H1 (cell line): ENCODE data around the gene COQ8B. TPM values are rescaled to one million over a fixed set of nuclear protein-coding genes. Genes with fewer than 3 reads are reported as not detected.
A peak's percentile ranks its signal among the peaks of the same experiment; 100 is the strongest.

ENCODE experiments used
- CTCF ChIA-PET: fragments of 300-600 bp; sonication (Branson Sonifier 250); formaldehyde crosslinking; loops from one replicate; lab custom pipeline; 2021; ENCODE audit not compliant: partially characterized antibody; lab: Charles Lee
- POLR2A ChIA-PET: fragments of 300-600 bp; sonication (Branson Sonifier 250); formaldehyde crosslinking; loops from one replicate; lab custom pipeline; 2021; ENCODE audit warnings: inconsistent platforms; ENCODE audit not compliant: partially characterized antibody; lab: Charles Lee
- DNase-seq, 2 experiments: peaks; one replicate each; pipeline versions ENCODE4 v3.0.0 to v3.0.0-alpha.2; 2010 to 2022; ENCODE audit warnings: low spot score in 2 of 2, low read depth in 1 of 2, mixed read lengths in 1 of 2
- FAIRE-seq: peaks from 2 replicates; lab custom pipeline; 2011; peaks lifted over from hg19 to GRCh38; lab: Jason Lieb, UNC
- H2AFZ ChIP-seq: 2 replicates; pipeline ENCODE4 v1.8.1; 2012; ENCODE audit warnings: low read length, inconsistent platforms
- H2AK5ac ChIP-seq: 2 replicates; pipeline ENCODE4 v1.6.1; 2013; ENCODE audit warnings: low read depth, low read length
- H2BK120ac ChIP-seq: replicated peaks from 2 replicates; pipeline ENCODE3; 2013; ENCODE audit warnings: low read depth, low read length, inconsistent platforms
- H2BK12ac ChIP-seq: 2 replicates; pipeline ENCODE4 v1.6.1; 2013; ENCODE audit warnings: low read depth, low read length
- H2BK15ac ChIP-seq: 2 replicates; pipeline ENCODE4 v1.6.1; 2013; ENCODE audit warnings: low read length
- H2BK20ac ChIP-seq: 2 replicates; pipeline ENCODE4 v1.6.1; 2013; ENCODE audit warnings: low read length
- H2BK5ac ChIP-seq: 2 replicates; pipeline ENCODE4 v1.6.1; 2013; ENCODE audit warnings: low read depth, low read length
- H3K14ac ChIP-seq: 2 replicates; pipeline ENCODE4 v1.6.1; 2013; ENCODE audit warnings: inconsistent platforms; ENCODE audit not compliant: insufficient read length
- H3K18ac ChIP-seq: 2 replicates; pipeline ENCODE4 v1.6.1; 2013; ENCODE audit warnings: low read length; ENCODE audit errors: extremely low read depth
- H3K23ac ChIP-seq: 2 replicates; pipeline ENCODE4 v1.6.1; 2013; ENCODE audit warnings: inconsistent platforms; ENCODE audit not compliant: insufficient read length
- H3K23me2 ChIP-seq: 2 replicates; pipeline ENCODE4 v1.6.1; 2013; ENCODE audit warnings: low read depth, low read length
- H3K27ac ChIP-seq: 2 replicates; pipeline ENCODE4 v1.6.1; 2011; ENCODE audit warnings: low read depth, low read length, inconsistent platforms
- H3K27me3 ChIP-seq, 4 experiments: replicated peaks in 1 of 4; 1 replicate in 1 of 4; 2 replicates in 3 of 4; pipeline versions ENCODE4 v1.6.1 to v1.8.1; 2011 to 2013; ENCODE audit warnings: low read length in 3 of 4, mild to moderate bottlenecking in 3 of 4, inconsistent platforms in 2 of 4, mixed read lengths in 2 of 4, moderate library complexity in 1 of 4; ENCODE audit not compliant: control insufficient read depth in 3 of 4, insufficient read depth in 3 of 4; ENCODE audit errors: extremely low read depth in 1 of 4
- H3K36me3 ChIP-seq, 4 experiments: 2 replicates each; pipeline versions ENCODE4 v1.6.1 to v1.8.1; 2011 to 2013; ENCODE audit warnings: mild to moderate bottlenecking in 4 of 4, low read length in 3 of 4, moderate library complexity in 2 of 4, control low read depth in 1 of 4, inconsistent platforms in 1 of 4; ENCODE audit not compliant: insufficient read depth in 4 of 4, control insufficient read depth in 2 of 4
- H3K4ac ChIP-seq: replicated peaks from 2 replicates; pipeline ENCODE3; 2013; ENCODE audit warnings: low read length, low read depth, mixed read lengths, inconsistent platforms; ENCODE audit not compliant: insufficient read length
- H3K4me1 ChIP-seq, 4 experiments: replicated peaks in 1 of 4; 1 replicate in 1 of 4; 2 replicates in 3 of 4; pipeline versions ENCODE4 v1.6.1 to v1.8.1; 2011 to 2013; ENCODE audit warnings: low read length in 3 of 4, inconsistent platforms in 2 of 4, mixed read lengths in 1 of 4; ENCODE audit not compliant: insufficient read depth in 4 of 4, control insufficient read depth in 3 of 4
- H3K4me2 ChIP-seq, 2 experiments: 2 replicates each; pipeline versions ENCODE4 v1.6.1 to v1.8.1; 2011 to 2013; ENCODE audit warnings: low read depth in 2 of 2, low read length in 2 of 2, control low read depth in 1 of 2, inconsistent platforms in 1 of 2, mild to moderate bottlenecking in 1 of 2; ENCODE audit not compliant: insufficient read depth in 1 of 2
- H3K4me3 ChIP-seq, 4 experiments: fragments of 200-600, 300-600 bp in 1 of 4; sonication (generic), shearing (Covaris generic), sonication (Bioruptor Twin) in 1 of 4; 2 replicates each; pipeline versions ENCODE4 v1.5.1 to v1.8.1; 2011 to 2016; ENCODE audit warnings: low read length in 4 of 4, low read depth in 3 of 4, control low read depth in 2 of 4, inconsistent platforms in 2 of 4, mild to moderate bottlenecking in 2 of 4, mixed read lengths in 1 of 4, moderate library complexity in 1 of 4; ENCODE audit not compliant: insufficient read depth in 2 of 4; ENCODE audit errors: extremely low read depth in 1 of 4
- H3K56ac ChIP-seq: replicated peaks from 2 replicates; pipeline ENCODE3; 2013; ENCODE audit warnings: low read depth, mild to moderate bottlenecking, mixed read lengths, low read length, inconsistent platforms; ENCODE audit not compliant: insufficient read length
- H3K79me1 ChIP-seq: 2 replicates; pipeline ENCODE4 v1.6.1; 2013; ENCODE audit warnings: low read depth, low read length, control low read depth
- H3K79me2 ChIP-seq, 2 experiments: 2 replicates each; pipeline versions ENCODE4 v1.6.1 to v1.8.1; 2012 to 2013; ENCODE audit warnings: low read length in 2 of 2, mild to moderate bottlenecking in 2 of 2, inconsistent platforms in 1 of 2; ENCODE audit not compliant: insufficient read depth in 2 of 2, control insufficient read depth in 1 of 2
- H3K9ac ChIP-seq, 4 experiments: replicated peaks in 1 of 4; 1 replicate in 1 of 4; 2 replicates in 3 of 4; pipeline versions ENCODE4 v1.6.1 to v1.8.1; 2011 to 2013; ENCODE audit warnings: low read depth in 3 of 4, low read length in 3 of 4, control low read depth in 2 of 4, mild to moderate bottlenecking in 2 of 4, moderate library complexity in 2 of 4, inconsistent platforms in 1 of 4; ENCODE audit errors: extremely low read depth in 1 of 4
- H3K9me3 ChIP-seq, 2 experiments: 2 replicates each; pipeline versions ENCODE4 v1.6.1 to v1.8.1; 2012 to 2013; ENCODE audit warnings: mild to moderate bottlenecking in 2 of 2, moderate library complexity in 2 of 2, control low read depth in 1 of 2, inconsistent platforms in 1 of 2, low read depth in 1 of 2, low read length in 1 of 2, mixed read lengths in 1 of 2; ENCODE audit not compliant: insufficient read depth in 2 of 2
- H4K20me1 ChIP-seq, 2 experiments: replicated peaks in 1 of 2; 2 replicates each; pipeline versions ENCODE3 to v1.8.1; 2011 to 2013; ENCODE audit warnings: inconsistent platforms in 2 of 2, low read length in 2 of 2, mild to moderate bottlenecking in 1 of 2; ENCODE audit not compliant: insufficient read depth in 2 of 2, control insufficient read depth in 1 of 2
- H4K5ac ChIP-seq: 2 replicates; pipeline ENCODE4 v1.6.1; 2013; ENCODE audit warnings: low read length, low read depth, mixed read lengths, inconsistent platforms; ENCODE audit not compliant: insufficient read length
- H4K8ac ChIP-seq: 2 replicates; pipeline ENCODE4 v1.8.0; 2013; ENCODE audit warnings: mild to moderate bottlenecking, moderate library complexity, low read length, inconsistent platforms; ENCODE audit not compliant: insufficient read depth; ENCODE audit errors: extremely low read depth
- H4K91ac ChIP-seq: replicated peaks from 2 replicates; pipeline ENCODE3; 2013; ENCODE audit warnings: low read length, mixed read lengths, inconsistent platforms; ENCODE audit not compliant: insufficient read length
- BACH1 ChIP-seq: IDR thresholded peaks from 2 replicates; pipeline ENCODE4 v1.6.1; 2012; ENCODE audit warnings: low read length, improper control_type of control experiment
- CBX8 ChIP-seq: fragments of 300-800, 300-1000 bp; sonication (generic); IDR thresholded peaks from 2 replicates; pipeline ENCODE4 v1.7.1; 2016; ENCODE audit warnings: low read depth, low read length, borderline replicate concordance
- CHD2 ChIP-seq: IDR thresholded peaks from 2 replicates; pipeline ENCODE4 v1.6.1; 2012; ENCODE audit warnings: low read length, improper control_type of control experiment
- HDAC2 ChIP-seq, 2 experiments: fragments of 300-600 bp in 1 of 2; sonication (generic) in 1 of 2; IDR thresholded peaks; 2 replicates each; pipeline ENCODE4 v1.6.1; 2011 to 2012; ENCODE audit warnings: low read depth in 2 of 2, low read length in 2 of 2, mild to moderate bottlenecking in 2 of 2, moderate library complexity in 2 of 2, borderline replicate concordance in 1 of 2, inconsistent platforms in 1 of 2
- MAFK ChIP-seq: IDR thresholded peaks from 2 replicates; pipeline ENCODE4 v1.6.1; 2012; ENCODE audit warnings: low read depth, mild to moderate bottlenecking, improper control_type of control experiment, low read length
- POLR2A ChIP-seq, 2 experiments: IDR thresholded peaks; 1 replicate in 1 of 2; 2 replicates in 1 of 2; pipeline ENCODE4 v1.6.1; 2011; ENCODE audit warnings: low read depth in 2 of 2, low read length in 2 of 2, mild to moderate bottlenecking in 2 of 2; ENCODE audit errors: control extremely low read depth in 1 of 2
- POLR2AphosphoS5 ChIP-seq: IDR thresholded peaks from 2 replicates; pipeline ENCODE4 v1.6.1; 2011; ENCODE audit warnings: low read depth, low read length
- SIN3A ChIP-seq, 2 experiments: IDR thresholded peaks in 1 of 2; conservative IDR thresholded peaks in 1 of 2; 2 replicates each; pipeline ENCODE4 v1.6.1; 2011 to 2012; ENCODE audit warnings: low read length in 2 of 2, improper control_type of control experiment in 1 of 2, low read depth in 1 of 2, mild to moderate bottlenecking in 1 of 2
- WGBS, 2 experiments: shearing (Covaris generic) in 1 of 2; methylation state at CpG; one replicate each; pipeline versions ENCODE4 v1.1.6 to v1.1.7; 2013 to 2015; ENCODE audit warnings: low lambda C conversion rate in 2 of 2, mixed read lengths in 2 of 2, inconsistent platforms in 1 of 2, low coverage in 1 of 2, missing lambda C conversion rate in 1 of 2; ENCODE audit not compliant: insufficient replicate concordance in 2 of 2, insufficient coverage in 1 of 2, insufficient read length in 1 of 2; ENCODE audit errors: extremely low coverage in 1 of 2, missing lambda C conversion rate in 1 of 2; 5-methylcytosine and 5-hydroxymethylcytosine counted together
- polyA plus RNA-seq, 7 experiments: library from polyadenylated mRNA; depleted of rRNA in 3 of 7; stranded (reverse) in 5 of 7; unstranded in 2 of 7; fragments of >200 nt in 5 of 7; fragments of 200-250 nt in 2 of 7; gene quantifications; 1 replicate in 5 of 7; 2 replicates in 1 of 7; 4 replicates in 1 of 7; pipeline versions ENCODE4 v1.2.1 to v1.2.3, GENCODE V29; 2011 to 2013; ENCODE audit warnings: missing spikeins in 2 of 7, mixed read lengths in 2 of 7
- total RNA-seq: library from RNA; stranded (reverse); fragmentation: NEBNext Ultra II Directional; extraction: Animal tissue kit (Norgen Biotek cat#: 25700); gene quantifications from 2 replicates; pipeline ENCODE4 v1.2.1, GENCODE V29; 2021

COQ8B gene
- total and polyA plus RNA-seq, 2 of the 8 experiments (the other 6 are each of a cell fraction or from before 2014, with no cell fraction given) = 41.7 to 46.1 TPM

- H3K4ac ChIP-seq = no peak overlapping the region
- peaks cover 10% of the 10 kb centered on the region for H3K79me1 ChIP-seq
- H2BK20ac ChIP-seq = no peak overlapping the region
- H3K23me2 ChIP-seq = peaks cover 23% of the 10 kb centered on the region
- 0 out of 2 replicates have a peak overlapping the region, but pooled peaks have one; percentile 61 for H2BK15ac ChIP-seq
- H2BK5ac ChIP-seq = peak overlapping the region; percentile 84; the same call in 1 of the 2 replicates
- peak overlapping the region; percentile 68 for H4K8ac ChIP-seq
- peak overlapping the region; percentile 94; the same call in 1 of the 2 replicates for H2BK12ac ChIP-seq
- no peaks in the 10 kb centered on the region for H4K20me1 ChIP-seq
- H2AFZ ChIP-seq = no peak overlapping the region
- H3K18ac ChIP-seq = peak overlapping the region; percentile 0; the same call in 1 of the 2 replicates
- peaks cover 0 to 2% (median 0%) of the 10 kb centered on the region in 4 experiments; a peak in 2 of 8 replicates for H3K36me3 ChIP-seq
- H3K56ac ChIP-seq = no peak overlapping the region
- WGBS, 2 experiments = 37% methylated on average over 16 of the region's 20 CpGs; no CpG with 5 or more reads in 1 of the 2 experiments
- H3K23ac ChIP-seq = no peak overlapping the region
- peak; percentile 51 for TF ChIP-seq BACH1
- peak; percentile 33; the same call in 1 of the 2 replicates for TF ChIP-seq MAFK
- TF ChIP-seq SIN3A (conservative IDR thresholded peaks at IDR 0.05 in 1 of 2, IDR thresholded peaks at IDR 0.05 in 1 of 2; ENCODE audit: low read depth in 1 of 2, low read length in 2 of 2) = no peak; a peak in 1 of 4 replicates
- TF ChIP-seq POLR2A (IDR thresholded peaks at IDR 0.05; ENCODE audit: control extremely low read depth in 1 of 2, low read depth in 2 of 2, low read length in 2 of 2) = peak in 1 of 2 experiments; percentile 39; a peak in 1 of 3 replicates
- no peak for TF ChIP-seq CHD2
- TF ChIP-seq HDAC2 (IDR thresholded peaks at IDR 0.05; ENCODE audit: borderline replicate concordance in 1 of 2, low read depth in 2 of 2, low read length in 2 of 2) = no peak
- TF ChIP-seq CBX8 = no peak
- peak; percentile 38; the same call in 1 of the 2 replicates for TF ChIP-seq POLR2AphosphoS5
- DNase-seq (no peak), FAIRE-seq (no peak)
- H3K4me2 ChIP-seq = peak overlapping the region; percentile 96 to 100
- H4K91ac ChIP-seq = no peak overlapping the region
- peaks cover 0 to 36% of the 10 kb centered on the region in 2 experiments; a peak in 2 of 4 replicates for H3K79me2 ChIP-seq
- no peak overlapping the region for H2BK120ac ChIP-seq
- ChIA-PET CTCF (interaction anchor here (0.9 to 1.4 kb wide), 6 partner anchors 15 to 178 kb away, joined by 3 to 4 read pairs (median 3); partner anchors contain the start of gene NUMBL), POLR2A (interaction anchor here (0.7 to 2.4 kb wide), 14 partner anchors 14 to 81 kb away, joined by 3 to 28 read pairs (median 4); partner anchors contain the start of genes ACTMAP, EGLN2, NUMBL and SNRPA)
- no peak overlapping the region for H4K5ac ChIP-seq
- no peaks in the 10 kb centered on the region for H3K9me3 ChIP-seq
- H3K27ac ChIP-seq = no peak overlapping the region
- peak overlapping the region; percentile 72 to 94 (median 90) for H3K4me3 ChIP-seq
- H3K4me1 ChIP-seq = peaks cover 0 to 25% (median 8%) of the 10 kb centered on the region in 4 experiments; a peak in 6 of 7 replicates
- no peaks in the 10 kb centered on the region for H3K27me3 ChIP-seq
- H3K14ac ChIP-seq = no peak overlapping the region
- H3K9ac ChIP-seq = peak overlapping the region; percentile 45 to 90 (median 84)
- H2AK5ac ChIP-seq = peak overlapping the region; percentile 76
These were observed 1.4 kb upstream of the COQ8B start for GRCh38 chr19:40717880-40718773.
